WTC11 (cell line): ENCODE data around the gene ITPKA. TPM values are rescaled to one million over a fixed set of nuclear protein-coding genes. Genes with fewer than 3 reads are reported as not detected.

ENCODE experiments used
- ATAC-seq: fragments of 200-7000 bp; cut with Tn5 transposase; 2 replicates; pipeline ENCODE4 v1.10.0; 2021; ENCODE audit warnings: mild to moderate bottlenecking, moderate library complexity
- CTCF ChIA-PET: fragments of 300-600 bp; sonication (Branson Sonifier 250); formaldehyde crosslinking; loops from one replicate; lab custom pipeline; 2021; ENCODE audit warnings: antibody characterized with exemption; lab: Charles Lee
- POLR2A ChIA-PET: fragments of 350-600 bp; sonication (Branson Sonifier 250); formaldehyde crosslinking; loops from one replicate; lab custom pipeline; 2021; ENCODE audit warnings: antibody characterized with exemption; lab: Charles Lee
- DNase-seq: peaks from one replicate; pipeline ENCODE4 v3.0.0; 2021; ENCODE audit warnings: low spot score
- H3K27ac Mint-ChIP-seq: 2 replicates; pipeline ENCODE4 v1.8.0; 2021; ENCODE audit warnings: mixed read lengths
- H3K27me3 Mint-ChIP-seq: 2 replicates; pipeline ENCODE4 v1.8.0; 2021; ENCODE audit warnings: low read depth, mild to moderate bottlenecking, moderate library complexity, mixed read lengths
- H3K36me3 Mint-ChIP-seq: 2 replicates; pipeline ENCODE4 v1.8.0; 2021; ENCODE audit warnings: mixed read lengths
- H3K4me1 Mint-ChIP-seq: 2 replicates; pipeline ENCODE4 v1.8.0; 2022; ENCODE audit warnings: mixed read lengths
- H3K4me3 Mint-ChIP-seq: 2 replicates; pipeline ENCODE4 v1.8.0; 2021; ENCODE audit warnings: mild to moderate bottlenecking, moderate library complexity, mixed read lengths
- H3K9me3 Mint-ChIP-seq: 2 replicates; pipeline ENCODE4 v1.8.0; 2021; ENCODE audit warnings: mixed read lengths
- ATF1 ChIP-seq: sonication (generic); formaldehyde crosslinking; IDR thresholded peaks from 2 replicates; pipeline ENCODE4 v1.8.1; 2023; ENCODE audit warnings: mild to moderate bottlenecking, moderate library complexity, missing genetic modification reagents
- ATF2 ChIP-seq: sonication (generic); formaldehyde crosslinking; IDR thresholded peaks from 2 replicates; pipeline ENCODE4 v1.8.1; 2022; ENCODE audit warnings: low read depth, missing genetic modification reagents, borderline replicate concordance
- CBFB ChIP-seq: sonication (generic); formaldehyde crosslinking; IDR thresholded peaks from 2 replicates; pipeline ENCODE4 v1.8.1; 2022; ENCODE audit warnings: mild to moderate bottlenecking, low read depth, missing genetic modification reagents
- CTCF ChIP-seq: fragments of 200-600 bp; IDR thresholded peaks from 2 replicates; pipeline ENCODE4 v1.8.0; 2022; ENCODE audit warnings: antibody characterized with exemption
- E2F5 ChIP-seq: sonication (generic); formaldehyde crosslinking; IDR thresholded peaks from 2 replicates; pipeline ENCODE4 v1.8.1; 2022; ENCODE audit warnings: mild to moderate bottlenecking, moderate library complexity, missing genetic modification reagents
- ELF4 ChIP-seq: sonication (generic); formaldehyde crosslinking; IDR thresholded peaks from 2 replicates; pipeline ENCODE4 v1.8.1; 2022; ENCODE audit warnings: low read depth, mild to moderate bottlenecking, moderate library complexity, missing genetic modification reagents
- EMX1 ChIP-seq: fragments of 250-450 bp; sonication (Bioruptor Pico); IDR thresholded peaks from 2 replicates; pipeline ENCODE4 v1.8.0; 2021; ENCODE audit warnings: mild to moderate bottlenecking
- ERG ChIP-seq: fragments of 250-450 bp; sonication (Bioruptor Pico); IDR thresholded peaks from 2 replicates; pipeline ENCODE4 v1.8.0; 2021; ENCODE audit warnings: mild to moderate bottlenecking
- FOXK1 ChIP-seq: sonication (generic); formaldehyde crosslinking; IDR thresholded peaks from 2 replicates; pipeline ENCODE4 v1.8.0; 2022; ENCODE audit warnings: mild to moderate bottlenecking, moderate library complexity, missing genetic modification reagents
- FOXP1 ChIP-seq: sonication (generic); formaldehyde crosslinking; IDR thresholded peaks from 2 replicates; pipeline ENCODE4 v1.8.0; 2022; ENCODE audit warnings: missing genetic modification reagents, mild to moderate bottlenecking, moderate library complexity, borderline replicate concordance
- JUN ChIP-seq: sonication (generic); formaldehyde crosslinking; IDR thresholded peaks from 2 replicates; pipeline ENCODE4 v1.8.0; 2023; ENCODE audit warnings: mild to moderate bottlenecking, missing genetic modification reagents
- NFE2L1 ChIP-seq: sonication (generic); formaldehyde crosslinking; IDR thresholded peaks from 2 replicates; pipeline ENCODE4 v1.8.1; 2023; ENCODE audit warnings: missing genetic modification reagents
- PREB ChIP-seq: sonication (generic); formaldehyde crosslinking; IDR thresholded peaks from 2 replicates; pipeline ENCODE4 v1.8.1; 2022; ENCODE audit warnings: mild to moderate bottlenecking, missing genetic modification reagents, moderate library complexity, borderline replicate concordance
- RORB ChIP-seq: fragments of 250-450 bp; sonication (Bioruptor Pico); IDR thresholded peaks from 2 replicates; pipeline ENCODE4 v1.9.0; 2021; ENCODE audit warnings: mild to moderate bottlenecking
- SMAD3 ChIP-seq: sonication (generic); formaldehyde crosslinking; IDR thresholded peaks from 2 replicates; pipeline ENCODE4 v1.8.0; 2022; ENCODE audit warnings: missing genetic modification reagents, mild to moderate bottlenecking, borderline replicate concordance
- SP1 ChIP-seq: sonication (generic); formaldehyde crosslinking; conservative IDR thresholded peaks from 2 replicates; pipeline ENCODE4 v1.8.1; 2022; ENCODE audit warnings: missing genetic modification reagents
- TEAD4 ChIP-seq: sonication (generic); formaldehyde crosslinking; IDR thresholded peaks from 2 replicates; pipeline ENCODE4 v1.8.0; 2022; ENCODE audit warnings: mild to moderate bottlenecking, missing genetic modification reagents
- TP53 ChIP-seq: sonication (generic); formaldehyde crosslinking; IDR thresholded peaks from 2 replicates; pipeline ENCODE4 v1.8.1; 2023; ENCODE audit warnings: mild to moderate bottlenecking, missing genetic modification reagents
- USF2 ChIP-seq: sonication (generic); formaldehyde crosslinking; IDR thresholded peaks from 2 replicates; pipeline ENCODE4 v1.8.1; 2023; ENCODE audit warnings: mild to moderate bottlenecking, missing genetic modification reagents, moderate library complexity
- ZBTB21 ChIP-seq: sonication (generic); formaldehyde crosslinking; IDR thresholded peaks from 2 replicates; pipeline ENCODE4 v1.8.1; 2023; ENCODE audit warnings: mild to moderate bottlenecking, missing genetic modification reagents, borderline replicate concordance
- ZMAT4 ChIP-seq: fragments of 250-450 bp; sonication (Bioruptor Pico); IDR thresholded peaks from 2 replicates; pipeline ENCODE4 v1.9.0; 2021; ENCODE audit warnings: mild to moderate bottlenecking
- ZNF121 ChIP-seq: sonication (generic); formaldehyde crosslinking; IDR thresholded peaks from 2 replicates; pipeline ENCODE4 v1.8.0; 2023; ENCODE audit warnings: missing genetic modification reagents
- ZNF232 ChIP-seq: sonication (generic); formaldehyde crosslinking; IDR thresholded peaks from 2 replicates; pipeline ENCODE4 v1.8.0; 2022; ENCODE audit warnings: mild to moderate bottlenecking, missing genetic modification reagents
- ZNF396 ChIP-seq: fragments of 250-450 bp; sonication (Bioruptor Pico); IDR thresholded peaks from 2 replicates; pipeline ENCODE4 v1.8.0; 2021; ENCODE audit warnings: mild to moderate bottlenecking, moderate library complexity, borderline replicate concordance
- ZNF416 ChIP-seq: fragments of 250-450 bp; sonication (Bioruptor Pico); IDR thresholded peaks from 2 replicates; pipeline ENCODE4 v1.9.0; 2021; ENCODE audit warnings: mild to moderate bottlenecking, inconsistent platforms
- total RNA-seq: library from RNA; stranded (reverse); gene quantifications from 3 replicates; pipeline ENCODE4 v1.2.3, GENCODE V29; 2021
- TF ChIP-seq, protein P1 (sequence below): sonication (generic); formaldehyde crosslinking; IDR thresholded peaks from 2 replicates; pipeline ENCODE4 v1.8.1; 2023; ENCODE audit warnings: mild to moderate bottlenecking, missing genetic modification reagents, borderline replicate concordance

ITPKA gene
- total RNA-seq, 1 experiment from 2014 or later: 1.2 TPM

- ChIA-PET CTCF (interaction anchor here (1.0 to 5.1 kb wide), 5 partner anchors 11 to 66 kb away, joined by 3 to 38 read pairs (median 4); partner anchors contain the start of gene LTK), POLR2A (interaction anchor here (0.9 kb wide), 1 partner anchor 45 kb away, joined by 3 read pairs; no protein-coding TSS in a partner anchor)
- peaks cover 16% of the 10 kb centered on the region for H3K4me1 Mint-ChIP-seq
- no peaks in the 10 kb centered on the region for H3K36me3 Mint-ChIP-seq
- ATAC-seq: peak; percentile 33
- no peak overlapping the region for H3K27ac Mint-ChIP-seq
- H3K4me3 Mint-ChIP-seq: peak overlapping the region; percentile 47
- peaks cover 94% of the 10 kb centered on the region for H3K27me3 Mint-ChIP-seq
- no peaks in the 10 kb centered on the region for H3K9me3 Mint-ChIP-seq
- peak; percentile 67 for DNase-seq
- TF ChIP-seq ELF4 (CRISPR knock-in tag) (no peak), EMX1 (no peak), TEAD4 (CRISPR knock-in tag) (no peak), ZBTB21 (no peak), FOXK1 (CRISPR knock-in tag) (no peak), NFE2L1 (CRISPR knock-in tag) (peak; percentile 36; the same call in 1 of the 2 replicates), E2F5 (no peak; the same call in 1 of the 2 replicates), SMAD3 (CRISPR knock-in tag) (no peak), SP1 (CRISPR knock-in tag) (no peak; the same call in 1 of the 2 replicates), RORB (CRISPR knock-in tag) (no peak), USF2 (CRISPR knock-in tag) (no peak), ATF1 (no peak), FOXP1 (CRISPR knock-in tag) (peak; percentile 22; the same call in 1 of the 2 replicates), ZNF232 (no peak), CBFB (CRISPR knock-in tag) (no peak), ZMAT4 (CRISPR knock-in tag) (no peak), ZNF416 (CRISPR knock-in tag) (no peak), JUN (CRISPR knock-in tag) (no peak), CTCF (no peak), PREB (no peak), ZNF121 (CRISPR knock-in tag) (no peak), ATF2 (CRISPR knock-in tag) (no peak), TP53 (CRISPR knock-in tag) (no peak), ZNF396 (CRISPR knock-in tag) (no peak), ERG (no peak)
- TF ChIP-seq, protein P1, sequence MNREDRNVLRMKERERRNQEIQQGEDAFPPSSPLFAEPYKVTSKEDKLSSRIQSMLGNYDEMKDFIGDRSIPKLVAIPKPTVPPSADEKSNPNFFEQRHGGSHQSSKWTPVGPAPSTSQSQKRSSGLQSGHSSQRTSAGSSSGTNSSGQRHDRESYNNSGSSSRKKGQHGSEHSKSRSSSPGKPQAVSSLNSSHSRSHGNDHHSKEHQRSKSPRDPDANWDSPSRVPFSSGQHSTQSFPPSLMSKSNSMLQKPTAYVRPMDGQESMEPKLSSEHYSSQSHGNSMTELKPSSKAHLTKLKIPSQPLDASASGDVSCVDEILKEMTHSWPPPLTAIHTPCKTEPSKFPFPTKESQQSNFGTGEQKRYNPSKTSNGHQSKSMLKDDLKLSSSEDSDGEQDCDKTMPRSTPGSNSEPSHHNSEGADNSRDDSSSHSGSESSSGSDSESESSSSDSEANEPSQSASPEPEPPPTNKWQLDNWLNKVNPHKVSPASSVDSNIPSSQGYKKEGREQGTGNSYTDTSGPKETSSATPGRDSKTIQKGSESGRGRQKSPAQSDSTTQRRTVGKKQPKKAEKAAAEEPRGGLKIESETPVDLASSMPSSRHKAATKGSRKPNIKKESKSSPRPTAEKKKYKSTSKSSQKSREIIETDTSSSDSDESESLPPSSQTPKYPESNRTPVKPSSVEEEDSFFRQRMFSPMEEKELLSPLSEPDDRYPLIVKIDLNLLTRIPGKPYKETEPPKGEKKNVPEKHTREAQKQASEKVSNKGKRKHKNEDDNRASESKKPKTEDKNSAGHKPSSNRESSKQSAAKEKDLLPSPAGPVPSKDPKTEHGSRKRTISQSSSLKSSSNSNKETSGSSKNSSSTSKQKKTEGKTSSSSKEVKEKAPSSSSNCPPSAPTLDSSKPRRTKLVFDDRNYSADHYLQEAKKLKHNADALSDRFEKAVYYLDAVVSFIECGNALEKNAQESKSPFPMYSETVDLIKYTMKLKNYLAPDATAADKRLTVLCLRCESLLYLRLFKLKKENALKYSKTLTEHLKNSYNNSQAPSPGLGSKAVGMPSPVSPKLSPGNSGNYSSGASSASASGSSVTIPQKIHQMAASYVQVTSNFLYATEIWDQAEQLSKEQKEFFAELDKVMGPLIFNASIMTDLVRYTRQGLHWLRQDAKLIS (CRISPR knock-in tag): no peak
Measured at GRCh38 chr15:41495736-41496599, 2.3 kb downstream of the ITPKA start.
